CD4-positive, alpha-beta T cell treated with Interleukin-17A for 4 hours (primary cell): Measurements from ENCODE around the gene ZNF264.
"Not testable (repeated sequence)": the region's sequence is repeated elsewhere in the genome, so short reads cannot be mapped to it uniquely, and the experiment has no call there.

Experiments
- DNase-seq: peaks from one replicate; pipeline ENCODE4 v3.0.0-alpha.2; 2020; ENCODE audit warnings: mixed read lengths

ZNF264 gene

DNA sequence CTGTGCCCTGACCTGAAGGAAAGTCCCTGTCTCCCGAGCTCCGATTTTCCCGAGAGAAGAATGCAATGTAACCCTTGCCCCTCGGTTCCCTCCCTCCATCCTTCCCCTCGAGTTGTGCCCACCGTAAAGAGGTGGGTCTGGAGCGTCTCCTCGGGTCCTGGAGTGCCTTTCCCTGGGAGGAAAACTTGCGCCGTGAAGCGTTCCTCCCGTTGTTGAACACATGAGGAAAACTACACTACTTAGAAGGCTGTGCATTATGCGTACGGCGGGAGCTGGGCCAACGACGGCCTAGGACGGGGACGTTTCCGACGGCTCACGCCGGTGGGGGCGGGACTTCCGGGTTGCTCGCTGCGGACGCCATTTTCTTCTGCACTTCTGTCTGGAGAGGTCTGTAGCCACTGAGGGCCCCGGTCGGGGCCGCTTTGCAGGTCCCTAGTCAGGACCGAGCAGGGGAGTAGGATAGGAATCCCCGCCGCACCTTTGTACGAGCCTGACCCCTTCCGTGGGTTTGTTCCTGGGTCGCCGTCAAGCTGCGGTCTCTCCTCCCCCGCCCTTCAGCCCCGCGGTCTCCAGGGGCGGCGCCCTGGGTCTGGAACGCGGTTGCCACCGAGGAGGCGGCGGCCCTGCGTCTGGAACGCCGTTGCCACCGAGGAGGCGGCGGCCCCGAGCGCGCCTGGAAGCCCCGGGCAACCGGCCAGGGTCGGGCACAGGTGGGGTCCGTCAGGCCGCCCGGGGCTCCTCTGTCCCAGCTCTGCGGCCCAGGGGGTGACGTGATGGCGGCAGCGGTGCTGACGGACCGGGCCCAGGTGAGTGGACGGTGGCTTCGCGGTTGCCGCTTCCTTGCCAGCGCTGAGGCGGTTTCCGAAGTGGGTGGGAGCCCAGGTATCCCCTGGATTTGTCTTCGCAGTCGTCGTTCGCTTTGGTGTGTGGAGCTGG is at the start of gene ZNF264:
Gene ZNF264, plus strand, starts transcription at position 360 of the 936 bp plus-strand sequence. Its CDS starts 414 bp downstream, at position 774.
- DNase-seq, result peak; percentile 92

DNA sequence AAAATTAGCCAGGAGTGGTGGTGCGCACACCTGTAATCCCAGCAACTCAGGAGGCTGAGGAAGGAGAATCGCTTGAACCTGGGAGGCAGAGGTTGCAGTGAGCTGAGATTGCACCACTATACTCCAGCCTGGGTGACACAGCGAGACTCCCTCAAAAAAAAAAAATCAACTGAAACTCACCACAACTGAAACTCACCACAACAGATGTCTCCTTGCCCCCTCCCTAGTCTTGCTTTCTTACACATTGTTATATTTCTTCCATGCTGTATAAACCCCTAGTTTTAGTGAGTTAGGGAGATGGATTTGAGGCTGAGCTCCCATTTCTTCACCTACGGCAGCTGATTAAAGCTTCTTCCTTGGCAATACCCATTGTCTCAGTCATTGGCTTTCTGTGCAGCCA is 49.6 kb upstream of the ZNF264 start:
- DNase-seq, result no peak

DNA sequence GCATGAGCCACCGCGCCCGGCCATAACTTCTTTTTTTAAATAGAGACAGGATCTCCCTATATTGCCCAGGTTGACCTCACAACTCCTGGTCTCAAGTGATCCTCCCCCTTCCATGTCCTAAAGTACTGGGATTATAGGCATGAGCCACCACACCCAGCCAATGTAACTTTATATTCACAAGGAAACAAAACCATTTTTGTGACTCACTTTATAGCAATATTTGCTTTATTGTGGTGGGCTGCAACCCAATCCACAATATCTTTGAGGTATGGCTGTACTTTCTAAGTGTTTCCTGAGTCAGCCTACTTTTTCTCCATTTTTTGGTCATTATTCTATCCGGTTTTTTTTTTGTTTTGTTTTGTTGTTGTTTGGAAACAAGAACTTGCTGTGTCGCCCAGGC is 38.4 kb upstream of the ZNF264 start:
- no peak for DNase-seq

DNA sequence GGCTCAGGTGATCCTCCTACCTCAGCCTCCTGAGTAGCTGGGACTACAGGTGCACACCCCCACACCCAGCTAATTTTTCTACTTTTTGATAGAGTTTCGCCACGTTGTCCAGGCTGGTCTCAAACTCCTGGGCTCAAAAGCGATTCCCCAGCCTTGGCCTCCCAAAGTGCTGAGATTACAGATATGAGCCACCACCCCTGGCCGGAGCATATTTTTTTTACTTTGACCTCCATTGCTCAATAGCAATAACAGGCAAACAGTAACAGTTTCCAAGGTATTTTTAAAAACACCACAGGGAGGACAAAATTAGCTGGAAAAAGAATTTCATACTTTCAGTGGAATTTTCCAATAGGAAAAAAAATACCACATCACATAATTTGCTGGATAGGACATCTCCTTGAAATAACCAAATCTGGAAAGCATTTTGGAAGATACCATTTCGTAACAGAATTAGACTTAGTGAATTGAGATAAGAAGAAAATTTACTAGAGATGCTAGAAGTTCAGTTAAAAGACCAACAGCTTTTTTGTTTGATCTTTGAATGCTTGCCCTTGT is 29.2 kb upstream of the ZNF264 start:
- no peak for DNase-seq

DNA sequence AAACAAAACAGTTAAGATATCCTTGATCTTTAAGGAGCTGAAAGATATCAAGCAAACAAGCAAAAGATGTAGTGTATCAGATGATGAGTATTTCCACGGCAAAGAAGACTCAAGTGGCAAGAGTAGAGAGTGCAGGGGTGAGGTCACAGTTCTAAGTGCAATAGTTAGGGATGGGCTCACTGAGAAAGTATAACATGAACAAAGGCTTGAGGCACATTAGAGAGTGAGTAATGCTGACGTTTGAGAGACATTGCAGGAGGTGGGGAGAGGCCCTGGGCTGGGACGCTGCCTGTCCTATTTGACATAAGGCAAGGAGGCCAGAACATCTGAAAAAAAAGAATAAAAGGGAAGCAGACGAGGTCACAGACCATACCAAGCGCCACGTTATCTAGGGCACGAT is 25.5 kb upstream of the ZNF264 start:
- no peak for DNase-seq

DNA sequence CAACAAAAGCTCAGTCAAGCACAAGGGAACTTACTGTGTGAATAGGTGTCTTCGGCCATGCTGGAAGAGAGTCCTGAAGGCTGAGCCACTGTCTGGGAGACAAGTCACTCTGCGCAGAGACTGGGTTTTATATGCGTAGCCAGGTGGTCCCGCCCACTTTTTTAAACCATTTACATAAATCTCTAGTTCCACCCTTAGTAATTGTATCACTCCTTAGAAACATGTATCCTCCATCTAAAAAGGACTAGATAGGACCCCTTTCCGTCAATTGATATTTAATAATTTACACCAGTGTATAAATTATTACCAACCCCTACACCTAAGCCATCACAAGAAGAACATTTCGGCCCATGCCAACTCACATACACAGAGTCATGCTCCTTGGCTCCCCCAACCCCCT is 23.9 kb upstream of the ZNF264 start, which contains the start of gene DUXA:
Gene DUXA, minus strand, starts transcription at position 101 of the 400 bp plus-strand sequence. Its CDS starts 42 bp downstream, at position 59.
- DNase-seq, result no peak

DNA sequence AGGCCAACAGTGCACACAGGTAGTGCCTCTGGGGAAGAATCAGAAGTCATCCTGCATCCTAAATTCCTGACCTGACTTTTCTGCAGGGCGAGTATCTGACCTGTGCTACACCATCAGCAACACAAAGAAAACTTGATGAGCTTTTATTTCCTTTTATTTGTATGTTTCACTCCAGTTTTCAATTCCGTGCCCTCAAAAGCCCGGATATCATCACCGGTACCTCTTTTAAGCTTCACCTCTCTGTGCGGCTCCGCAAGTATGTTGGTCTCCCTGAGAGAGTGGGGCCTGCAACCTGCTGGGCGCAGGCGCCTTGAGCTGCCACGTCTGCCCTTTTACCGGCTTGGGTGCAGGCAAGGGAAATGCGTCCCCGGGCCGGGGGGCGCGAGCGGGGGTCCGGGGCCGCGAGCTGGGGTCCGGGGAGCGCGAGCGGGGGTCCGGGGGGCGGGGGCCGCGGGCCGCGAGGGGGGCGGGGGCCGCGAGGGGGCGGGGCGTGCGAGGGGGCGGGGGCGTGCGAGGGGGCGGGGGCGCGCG is 19.7 kb upstream of the ZNF264 start:
- DNase-seq, result peak; percentile 30

DNA sequence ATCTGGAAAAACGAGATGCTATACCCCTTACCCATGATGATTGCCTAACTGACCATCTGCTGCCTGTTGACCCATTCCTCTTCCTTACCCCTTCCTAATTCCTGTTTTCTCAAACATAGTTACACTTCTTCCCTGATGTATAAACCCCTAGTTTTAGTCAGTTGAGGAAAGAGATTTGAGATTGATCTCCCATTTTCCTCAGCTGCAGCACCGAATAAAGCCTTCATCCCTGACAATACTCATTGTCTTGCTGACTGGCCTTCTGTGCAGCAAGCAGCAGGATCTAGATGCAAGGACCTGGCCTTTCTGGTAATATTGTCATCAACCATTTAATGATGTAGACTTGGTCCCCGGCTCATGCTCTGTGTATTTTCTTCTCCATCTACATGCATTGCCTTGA is 999 bp upstream of the ZNF264 start:
- no peak for DNase-seq

DNA sequence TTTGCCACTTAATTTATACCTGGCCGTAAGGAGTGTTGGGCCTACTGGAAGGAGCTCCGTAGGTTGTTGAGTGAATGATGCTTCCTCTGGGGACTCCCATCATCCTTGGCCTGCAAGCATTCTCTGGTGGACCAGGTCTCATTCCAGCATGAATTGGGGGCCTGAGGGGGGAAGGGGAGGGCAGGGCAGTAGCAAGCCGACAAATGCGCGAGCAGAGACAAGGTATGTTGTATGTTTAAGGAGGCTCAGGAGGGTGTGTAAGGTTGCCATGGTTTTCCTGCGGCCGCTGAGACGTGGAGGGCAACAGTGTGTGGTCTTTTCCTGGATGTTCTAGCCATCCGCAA is 749 bp downstream of the ZNF264 start:
- DNase-seq, result no peak

DNA sequence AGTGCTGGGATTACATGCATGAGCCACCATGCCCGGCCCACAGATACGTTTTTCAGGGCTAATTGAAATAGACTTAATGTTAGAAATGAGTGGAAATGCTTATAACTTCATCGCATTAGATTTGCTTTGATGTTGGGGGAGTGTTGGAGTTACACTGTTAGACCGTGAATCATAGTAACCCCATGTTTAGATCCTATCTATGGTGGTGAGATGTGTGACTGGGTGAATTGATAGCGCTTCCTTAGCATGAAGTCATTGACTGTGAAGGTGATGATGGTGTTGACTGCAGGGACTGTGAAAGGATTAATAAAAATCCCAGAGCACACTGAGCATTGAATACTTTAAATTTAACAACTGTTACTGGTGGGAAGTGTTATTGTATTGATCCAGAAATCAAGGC is 1.7 kb downstream of the ZNF264 start:
- no peak for DNase-seq

DNA sequence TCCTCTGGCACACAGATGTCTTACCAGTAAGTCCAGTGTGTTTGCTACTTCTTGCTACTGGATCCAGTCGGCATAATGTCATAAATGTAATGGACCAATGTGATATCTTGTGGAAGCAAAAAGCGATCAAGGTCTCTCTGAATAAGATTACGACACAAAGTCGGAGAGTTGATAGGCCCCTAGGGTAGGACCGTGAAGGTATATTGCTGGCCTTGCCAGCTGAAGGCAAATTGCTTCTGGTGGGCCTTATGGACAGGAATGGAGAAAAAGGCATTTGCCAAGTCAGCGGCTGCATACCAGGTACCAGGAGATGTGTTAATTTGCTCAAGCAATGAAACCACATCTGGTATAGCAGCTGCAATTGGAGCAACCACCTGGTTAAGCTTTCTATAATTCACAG is 6.6 kb downstream of the ZNF264 start:
- DNase-seq, result not testable (repeated sequence)

DNA sequence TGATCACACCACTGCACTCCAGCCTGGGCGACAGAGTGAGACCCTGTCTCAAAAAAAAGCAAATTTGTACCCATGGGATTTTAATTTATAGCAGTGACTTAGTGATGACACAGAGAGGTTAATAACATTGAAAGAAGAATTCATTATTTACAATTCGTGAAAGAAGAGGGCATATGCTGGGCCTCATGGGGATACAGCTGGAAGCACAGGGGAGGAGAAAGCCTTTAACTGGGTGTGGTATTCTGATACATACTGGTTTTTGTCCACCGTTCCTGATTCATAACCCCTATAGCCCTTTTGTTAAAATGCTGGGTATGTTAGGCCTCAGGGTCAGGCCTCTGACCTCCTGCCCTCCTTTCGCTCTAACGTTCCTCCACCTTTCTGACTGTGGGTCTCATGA is 10.9 kb downstream of the ZNF264 start:
- no peak for DNase-seq

DNA sequence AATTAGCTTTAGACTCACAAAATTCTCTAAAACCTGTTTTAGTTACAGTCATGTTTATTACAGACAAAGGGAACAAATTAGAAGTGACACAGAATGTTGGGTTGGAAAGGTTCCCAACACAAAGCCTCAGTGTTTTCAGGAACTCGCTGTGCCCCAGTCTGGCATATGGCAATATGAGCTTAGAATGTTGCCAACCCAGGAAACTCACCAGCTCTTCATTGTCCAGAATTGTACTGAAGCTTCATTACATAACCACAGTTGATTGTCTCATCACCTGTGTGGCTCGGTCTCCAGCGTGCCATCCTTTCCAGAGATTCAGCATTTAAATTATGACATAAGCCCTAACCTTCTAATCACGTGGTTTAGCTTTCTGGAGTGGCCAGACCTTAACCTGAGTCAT is 19.1 kb downstream of the ZNF264 start:
- DNase-seq, result no peak

DNA sequence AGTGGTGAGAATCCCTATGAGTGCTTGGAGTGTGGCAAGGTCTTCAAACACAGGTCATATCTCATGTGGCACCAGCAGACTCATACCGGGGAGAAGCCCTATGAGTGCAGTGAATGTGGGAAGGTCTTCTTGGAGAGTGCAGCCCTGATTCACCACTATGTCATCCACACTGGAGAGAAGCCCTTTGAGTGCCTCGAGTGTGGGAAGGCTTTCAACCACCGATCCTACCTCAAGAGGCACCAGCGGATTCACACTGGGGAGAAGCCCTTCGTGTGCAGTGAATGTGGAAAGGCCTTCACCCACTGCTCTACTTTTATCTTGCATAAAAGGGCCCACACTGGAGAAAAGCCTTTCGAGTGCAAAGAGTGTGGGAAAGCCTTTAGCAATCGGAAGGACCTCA is 20.8 kb downstream of the ZNF264 start:
- DNase-seq, result no peak

DNA sequence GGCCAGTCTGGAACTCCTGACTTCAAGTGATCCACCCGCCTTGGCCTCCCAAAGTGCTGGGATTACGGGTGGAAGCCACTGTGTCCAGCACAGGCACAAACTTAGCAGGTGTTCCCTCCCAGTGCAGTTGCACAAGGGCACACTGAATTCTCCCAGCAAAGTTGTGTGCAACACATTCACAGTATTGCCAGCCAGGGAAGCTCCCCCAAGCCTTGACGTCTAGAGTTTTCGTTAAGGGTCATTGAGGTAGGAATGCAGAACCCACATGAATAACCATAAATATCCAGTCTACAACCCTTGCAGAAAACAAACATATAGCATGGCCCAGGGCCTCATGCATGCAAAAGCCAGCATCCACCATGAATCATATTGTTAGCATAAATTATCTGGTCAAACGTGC is 36.2 kb downstream of the ZNF264 start:
- DNase-seq, result no peak

DNA sequence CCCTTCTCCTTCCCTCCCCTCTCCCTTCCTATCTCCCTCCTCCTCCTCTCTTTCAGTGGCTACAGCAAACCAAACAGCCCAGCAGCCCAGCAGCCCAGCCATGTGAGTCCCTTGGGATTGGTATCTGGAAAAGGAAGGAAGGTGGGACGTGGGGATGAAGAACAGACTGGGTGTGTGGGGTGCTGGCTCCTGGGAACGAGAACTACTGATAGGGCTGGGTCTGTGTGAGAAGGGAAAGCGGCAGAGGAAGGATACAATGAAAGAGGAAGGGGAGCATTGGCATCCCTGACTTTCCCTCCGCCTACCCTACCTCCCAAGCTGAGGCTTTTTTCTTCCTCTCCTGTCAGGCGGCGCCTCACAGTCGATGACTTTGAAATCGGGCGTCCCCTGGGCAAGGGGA is 40.4 kb downstream of the ZNF264 start:
- no peak for DNase-seq

DNA sequence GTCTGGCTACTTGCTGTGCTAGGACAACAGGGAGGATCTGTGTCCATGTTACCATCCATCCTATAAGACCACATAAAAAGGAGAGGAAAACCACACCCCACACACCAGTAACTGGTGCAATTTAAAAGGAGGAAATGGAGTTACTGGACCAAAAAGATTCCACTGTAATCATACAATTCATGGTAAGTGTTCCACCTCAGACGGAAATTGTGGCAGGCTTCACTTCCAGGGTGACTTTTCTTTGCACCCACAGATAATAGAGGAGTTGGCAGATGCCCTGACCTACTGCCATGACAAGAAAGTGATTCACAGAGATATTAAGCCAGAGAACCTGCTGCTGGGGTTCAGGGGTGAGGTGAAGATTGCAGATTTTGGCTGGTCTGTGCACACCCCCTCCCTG is 41.9 kb downstream of the ZNF264 start:
- no peak for DNase-seq

DNA sequence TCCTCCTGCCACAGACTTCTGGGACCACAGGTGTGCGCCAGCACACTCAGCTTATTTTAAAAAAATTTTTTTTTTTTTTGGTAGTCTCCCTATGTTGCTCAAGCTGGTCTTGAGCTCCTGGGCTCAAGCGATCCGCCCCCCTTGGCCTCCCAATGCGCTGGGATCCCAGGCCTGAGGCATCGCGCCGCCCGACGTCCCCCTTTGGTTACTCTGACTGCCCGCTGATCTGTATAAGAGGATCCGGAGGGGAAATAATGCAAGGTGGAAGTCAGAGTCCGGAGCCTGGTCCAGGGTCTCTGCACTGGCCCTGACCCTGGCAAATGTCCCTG is 48.6 kb downstream of the ZNF264 start:
- no peak for DNase-seq

DNA sequence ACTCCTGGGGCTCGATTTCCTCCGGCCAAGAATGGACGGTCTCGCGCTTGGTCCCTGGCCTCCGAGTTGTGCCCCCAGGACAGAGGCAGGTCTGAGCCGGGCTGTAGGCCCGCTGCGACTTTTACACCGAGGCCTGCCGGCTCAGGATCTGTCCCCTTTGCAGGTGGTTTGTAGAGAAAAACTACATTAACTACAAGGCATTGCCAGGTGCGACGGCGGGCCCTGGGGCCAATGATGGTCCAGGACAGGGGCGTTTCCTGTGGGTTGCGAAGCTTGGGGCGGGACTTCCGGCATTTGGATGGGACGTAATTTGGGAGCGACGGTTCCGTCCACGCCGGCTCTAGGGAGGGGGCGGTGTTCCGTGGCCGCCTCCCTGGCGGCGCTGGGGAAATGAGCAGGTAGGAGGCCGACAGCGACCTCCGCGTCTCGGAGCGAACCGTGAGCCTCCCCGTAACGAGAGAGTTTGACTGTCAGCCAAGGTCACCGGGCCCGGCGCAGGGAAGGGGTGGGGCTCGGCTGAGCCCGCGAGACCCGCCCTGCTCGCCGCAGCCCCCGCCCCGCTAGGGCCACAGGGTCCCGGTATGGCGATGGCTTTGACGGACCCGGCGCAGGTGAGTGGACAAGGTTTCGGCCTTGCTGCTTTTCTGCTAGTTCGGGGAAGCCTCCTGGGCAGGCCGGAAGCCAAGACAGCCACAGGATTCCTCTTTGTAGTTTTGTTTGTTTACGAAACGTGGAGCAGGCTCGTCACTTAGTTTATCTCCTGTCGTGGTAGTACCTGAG is 49.2 kb downstream of the ZNF264 start, which contains the start of gene ZNF805:
Gene ZNF805, plus strand, starts transcription at position 322 of the 780 bp plus-strand sequence. Its CDS starts 260 bp downstream, at position 582.
- peak; percentile 98 for DNase-seq

DNA sequence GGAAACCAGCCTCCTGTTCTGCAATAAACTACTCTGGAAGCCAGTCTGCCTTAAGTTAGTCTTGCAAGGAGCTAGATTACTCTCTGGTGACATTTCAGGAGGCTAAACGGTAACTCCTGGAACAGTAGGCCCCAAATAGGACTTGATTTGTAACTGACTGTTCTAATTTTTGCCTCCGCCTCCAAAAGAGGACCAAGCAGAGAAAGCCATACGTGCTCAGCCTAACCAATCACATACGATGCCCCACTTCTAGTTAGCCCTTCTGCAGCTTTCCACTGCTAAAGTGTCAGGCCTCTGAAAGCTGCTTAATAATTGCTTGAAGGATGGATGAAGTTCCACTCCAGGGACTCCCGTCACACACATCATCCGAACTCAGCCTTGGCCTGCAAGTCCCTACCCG is 49.9 kb downstream of the ZNF264 start:
- no peak for DNase-seq

DNA sequence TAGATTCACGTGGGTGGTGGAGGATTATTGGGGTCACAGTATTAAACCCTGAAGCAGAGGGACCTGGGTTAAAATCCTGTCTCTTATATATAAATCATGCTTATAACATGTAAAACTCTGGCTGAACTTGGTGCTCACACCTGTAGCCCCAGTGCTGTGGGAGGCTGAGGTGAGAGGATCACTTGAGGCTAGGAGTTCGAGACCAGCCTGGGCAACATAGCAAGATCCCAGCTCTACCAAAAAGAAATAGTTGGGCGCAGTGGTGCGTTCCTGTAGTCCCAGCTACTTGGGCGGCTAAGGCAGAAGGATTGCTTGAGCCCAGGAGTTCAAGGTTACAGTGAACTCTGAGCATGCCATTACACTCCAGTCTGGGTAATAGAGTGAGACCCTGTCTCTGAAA is 51.5 kb downstream of the ZNF264 start:
- no peak for DNase-seq

DNA sequence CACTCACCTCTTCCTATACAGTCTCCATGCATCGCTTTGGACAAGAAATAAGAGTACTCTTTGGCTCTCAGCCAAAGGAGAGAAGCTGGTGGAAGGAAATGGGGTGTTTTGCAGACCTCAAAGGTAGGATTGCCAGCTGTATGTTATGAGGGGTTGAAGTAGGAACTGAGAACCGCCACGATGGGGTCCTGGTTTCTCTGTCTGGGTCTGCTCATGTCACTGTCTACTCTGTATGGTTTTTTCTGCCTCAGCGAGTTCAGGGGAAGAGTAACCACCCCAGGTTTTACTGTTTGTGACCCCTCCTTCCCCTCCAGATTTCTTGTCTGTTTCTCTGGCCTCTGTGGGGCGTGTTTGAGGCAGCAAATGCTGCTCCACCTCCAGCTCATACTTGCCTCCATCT is 53.2 kb downstream of the ZNF264 start:
- DNase-seq, result no peak

DNA sequence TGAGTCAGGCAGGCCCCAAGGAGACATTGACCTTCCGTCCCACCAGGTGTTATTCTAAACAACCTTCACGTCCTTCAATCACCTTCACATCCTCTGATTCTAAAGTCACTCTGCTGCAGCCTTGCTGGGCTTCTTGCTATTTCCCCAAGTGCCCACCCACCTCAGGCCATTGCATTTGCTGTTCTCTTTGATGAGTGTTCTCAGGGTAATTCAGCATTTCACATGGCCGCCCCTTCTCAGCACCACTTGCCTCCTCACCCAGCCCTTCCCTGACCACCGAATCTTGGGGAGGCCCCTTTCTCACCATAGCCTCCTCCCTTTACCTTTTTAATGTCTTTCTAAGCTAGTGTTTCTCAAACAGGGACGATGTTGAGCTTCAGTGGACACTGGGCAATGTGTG is 53.8 kb downstream of the ZNF264 start:
- no peak for DNase-seq

DNA sequence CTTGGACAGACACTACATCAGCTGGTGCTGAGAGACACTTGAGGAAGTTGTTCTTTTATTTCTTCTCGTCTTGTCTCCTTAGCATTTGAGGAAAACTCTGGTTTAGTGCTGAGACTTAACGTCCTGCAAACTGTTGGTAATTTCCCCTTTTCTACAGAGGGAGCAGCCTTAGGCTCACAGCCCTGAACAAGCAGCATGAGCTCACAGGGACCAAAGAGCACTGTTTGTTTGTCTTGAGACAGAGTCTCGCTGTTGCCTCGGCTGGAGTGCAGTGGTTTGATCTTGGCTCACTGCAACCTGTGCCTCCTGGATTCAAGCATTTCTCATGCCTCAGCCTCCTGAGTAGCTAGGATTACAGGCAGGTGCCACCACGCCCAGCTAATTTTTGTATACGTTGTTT is 54.7 kb downstream of the ZNF264 start:
- DNase-seq, result no peak
